Caco-2 (cell line): ENCODE data around the gene TEAD1. TPM values are rescaled to one million over a fixed set of nuclear protein-coding genes. Genes with fewer than 3 reads are reported as not detected.

ENCODE experiments used
- BruUV-seq: library from RNA; stranded (reverse); fragments of 400-500 nt; replicated peaks from 2 replicates; lab custom pipeline; 2021; lab: Mats Ljungman, UMichigan
- CTCF ChIA-PET: fragments of 300-600 bp; sonication (Branson Sonifier 250); formaldehyde crosslinking; loops from one replicate; lab custom pipeline; 2022; ENCODE audit warnings: antibody characterized with exemption; lab: Charles Lee
- POLR2A ChIA-PET: fragments of 300-600 bp; sonication (Branson Sonifier 250); formaldehyde crosslinking; loops from one replicate; lab custom pipeline; 2022; ENCODE audit warnings: antibody characterized with exemption; lab: Charles Lee
- DNase-seq, 2 experiments: peaks; one replicate each; pipeline versions ENCODE4 v3.0.0 to v3.0.0-alpha.2; 2020 to 2022
- H3K27me3 ChIP-seq: replicated peaks from 2 replicates; pipeline ENCODE4 v1.6.0; 2011; ENCODE audit warnings: low read length; ENCODE audit not compliant: control insufficient read depth, insufficient read depth
- H3K36me3 ChIP-seq: 2 replicates; pipeline ENCODE4 v1.5.1; 2011; ENCODE audit warnings: low read length; ENCODE audit not compliant: control insufficient read depth, insufficient read depth
- H3K4me1 ChIP-seq: fragments of 250-450 bp; sonication (Bioruptor Pico); 2 replicates; pipeline ENCODE4 v1.5.1; 2020; ENCODE audit warnings: mild to moderate bottlenecking
- H3K4me3 ChIP-seq: 2 replicates; pipeline ENCODE4 v1.5.1; 2011; ENCODE audit warnings: low read depth, mild to moderate bottlenecking, control low read depth, low read length
- H3K9me3 ChIP-seq: fragments of 250-450 bp; sonication (Bioruptor Pico); 2 replicates; pipeline ENCODE4 v1.5.1; 2020; ENCODE audit warnings: mild to moderate bottlenecking, moderate library complexity
- H3K27ac Mint-ChIP-seq: one replicate; pipeline ENCODE4 v1.8.0; 2022; ENCODE audit warnings: mixed read lengths; ENCODE audit not compliant: unreplicated experiment
- H3K27me3 Mint-ChIP-seq: one replicate; pipeline ENCODE4 v1.8.0; 2022; ENCODE audit warnings: mixed read lengths; ENCODE audit not compliant: insufficient read depth, unreplicated experiment
- H3K36me3 Mint-ChIP-seq: one replicate; pipeline ENCODE4 v1.8.0; 2022; ENCODE audit warnings: mild to moderate bottlenecking, mixed read lengths; ENCODE audit not compliant: insufficient read depth, unreplicated experiment
- H3K4me1 Mint-ChIP-seq: one replicate; pipeline ENCODE4 v1.8.0; 2022; ENCODE audit warnings: low read depth, mixed read lengths; ENCODE audit not compliant: unreplicated experiment
- H3K4me3 Mint-ChIP-seq: one replicate; pipeline ENCODE4 v1.8.0; 2022; ENCODE audit warnings: mild to moderate bottlenecking, moderate library complexity, mixed read lengths; ENCODE audit not compliant: unreplicated experiment
- H3K9me3 Mint-ChIP-seq: one replicate; pipeline ENCODE4 v1.8.0; 2022; ENCODE audit warnings: mixed read lengths; ENCODE audit not compliant: unreplicated experiment
- CTCF ChIP-seq, 2 experiments: fragments of 200-600 bp in 1 of 2; IDR thresholded peaks; 1 replicate in 1 of 2; 2 replicates in 1 of 2; pipeline versions ENCODE4 v1.5.1 to v1.8.0; 2011 to 2022; ENCODE audit warnings: antibody characterized with exemption in 1 of 2, control low read depth in 1 of 2, inconsistent platforms in 1 of 2, low read depth in 1 of 2, low read length in 1 of 2, mild to moderate bottlenecking in 1 of 2, moderate library complexity in 1 of 2; ENCODE audit not compliant: insufficient read depth in 1 of 2, severe bottlenecking in 1 of 2, unreplicated experiment in 1 of 2
- intact Hi-C: fragments of 100-400 bp; cut with micrococcal nuclease; formaldehyde crosslinking; loops from one replicate; pipeline ENCODE4 v1.10.0; 2022; ENCODE audit not compliant: unreplicated experiment
- total RNA-seq: library from RNA; stranded (reverse); gene quantifications from 2 replicates; pipeline ENCODE4 v1.2.3, GENCODE V29; 2022

TEAD1 gene
- total RNA-seq, 1 experiment from 2014 or later = 144 TPM

- Mint-ChIP-seq H3K4me3 (no peak overlapping the region), H3K27me3 (no peaks in the 10 kb centered on the region), H3K9me3 (no peaks in the 10 kb centered on the region), H3K4me1 (peaks cover 64% of the 10 kb centered on the region), H3K27ac (no peak overlapping the region), H3K36me3 (peaks cover 68% of the 10 kb centered on the region)
- H3K36me3 ChIP-seq = peaks cover 1% of the 10 kb centered on the region; the same call in 1 of the 2 replicates
- ChIA-PET CTCF (no interaction called here), POLR2A (no interaction called here)
- H3K9me3 ChIP-seq = no peaks in the 10 kb centered on the region
- no peak for DNase-seq
- intact Hi-C loops = loop anchor here (10.0 kb wide), 1 partner anchor 345 kb away; no protein-coding TSS in a partner anchor
- no TSS peak for BruUV-seq
- no peak overlapping the region for H3K4me3 ChIP-seq
- H3K27me3 ChIP-seq = no peaks in the 10 kb centered on the region
- no peak for TF ChIP-seq CTCF (IDR thresholded peaks at IDR 0.05; ENCODE audit: insufficient read depth in 1 of 2, low read depth in 1 of 2, low read length in 1 of 2, severe bottlenecking in 1 of 2, unreplicated experiment in 1 of 2)
- H3K4me1 ChIP-seq = peaks cover 56% of the 10 kb centered on the region
Measured at GRCh38 chr11:12679471-12679870, 5.2 kb downstream of the TEAD1 start.

- TF ChIP-seq CTCF (IDR thresholded peaks at IDR 0.05; ENCODE audit: insufficient read depth in 1 of 2, low read depth in 1 of 2, low read length in 1 of 2, severe bottlenecking in 1 of 2, unreplicated experiment in 1 of 2) = no peak
- no TSS peak for BruUV-seq
- CTCF ChIA-PET = interaction anchor here (1.1 kb wide), 1 partner anchor 391 kb away, joined by 3 read pairs; no protein-coding TSS in a partner anchor
- Histone ChIP-seq H3K4me1 (peaks cover 65% of the 10 kb centered on the region), H3K4me3 (no peak overlapping the region), H3K36me3 (peaks cover 1% of the 10 kb centered on the region; the same call in 1 of the 2 replicates), H3K9me3 (no peaks in the 10 kb centered on the region), H3K27me3 (no peaks in the 10 kb centered on the region)
- no peak overlapping the region for H3K4me3 Mint-ChIP-seq
- H3K4me1 Mint-ChIP-seq = peaks cover 73% of the 10 kb centered on the region
- H3K27ac Mint-ChIP-seq = no peak overlapping the region
- H3K36me3 Mint-ChIP-seq = peaks cover 71% of the 10 kb centered on the region
- H3K9me3 Mint-ChIP-seq = no peaks in the 10 kb centered on the region
- DNase-seq = no peak
- POLR2A ChIA-PET = interaction anchor here (0.6 kb wide), 1 partner anchor 12 kb away, joined by 7 read pairs; no protein-coding TSS in a partner anchor
- intact Hi-C loops = loop anchor here (10.0 kb wide), 1 partner anchor 266 kb away; no protein-coding TSS in a partner anchor
- H3K27me3 Mint-ChIP-seq = no peaks in the 10 kb centered on the region
Measured at GRCh38 chr11:12680246-12680939, 6.2 kb downstream of the TEAD1 start.

- Mint-ChIP-seq H3K4me1 (peaks cover 77% of the 10 kb centered on the region), H3K27me3 (no peaks in the 10 kb centered on the region), H3K9me3 (no peaks in the 10 kb centered on the region), H3K36me3 (peaks cover 73% of the 10 kb centered on the region), H3K27ac (no peak overlapping the region), H3K4me3 (no peak overlapping the region)
- Histone ChIP-seq H3K4me3 (no peak overlapping the region), H3K36me3 (peaks cover 1% of the 10 kb centered on the region; the same call in 1 of the 2 replicates), H3K27me3 (no peaks in the 10 kb centered on the region), H3K4me1 (peaks cover 70% of the 10 kb centered on the region), H3K9me3 (no peaks in the 10 kb centered on the region)
- no peak for DNase-seq
- no TSS peak for BruUV-seq
- TF ChIP-seq CTCF (IDR thresholded peaks at IDR 0.05; ENCODE audit: insufficient read depth in 1 of 2, low read depth in 1 of 2, low read length in 1 of 2, severe bottlenecking in 1 of 2, unreplicated experiment in 1 of 2) = no peak
- CTCF ChIA-PET = interaction anchor here (1.1 kb wide), 1 partner anchor 392 kb away, joined by 3 read pairs; no protein-coding TSS in a partner anchor
- intact Hi-C loops = loop anchor here (10.0 kb wide), 1 partner anchor 266 kb away; no protein-coding TSS in a partner anchor
- POLR2A ChIA-PET = no interaction called here
Measured at GRCh38 chr11:12680940-12681258, 6.7 kb downstream of the TEAD1 start.
